Activated naive CD4-positive, alpha-beta T cell treated with anti-CD3 and anti-CD28 coated beads for 36 hours (primary cell): Measurements from ENCODE around the gene NCOA6. TPM values are rescaled to one million over a fixed set of nuclear protein-coding genes. Genes with fewer than 3 reads are reported as not detected.

Experiments used
- CTCF ChIA-PET: fragments of 350-600 bp; sonication (Branson Sonifier 250); formaldehyde crosslinking; loops from one replicate; lab custom pipeline; 2021; ENCODE audit warnings: antibody characterized with exemption; lab: Charles Lee
- DNase-seq: peaks from one replicate; pipeline ENCODE4 v3.0.0-alpha.2; 2020
- H3K27ac Mint-ChIP-seq: one replicate; pipeline ENCODE4 v1.8.0; 2021; ENCODE audit warnings: mild to moderate bottlenecking, mixed read lengths
- H3K27me3 Mint-ChIP-seq: one replicate; pipeline ENCODE4 v1.8.0; 2021; ENCODE audit warnings: low read depth, mixed read lengths
- H3K36me3 Mint-ChIP-seq: one replicate; pipeline ENCODE4 v1.8.0; 2021; ENCODE audit warnings: low read depth, mixed read lengths
- H3K4me1 Mint-ChIP-seq: one replicate; pipeline ENCODE4 v1.8.0; 2021; ENCODE audit warnings: low read depth, mixed read lengths
- H3K4me3 Mint-ChIP-seq: one replicate; pipeline ENCODE4 v1.8.0; 2021; ENCODE audit warnings: mild to moderate bottlenecking, moderate library complexity, mixed read lengths
- H3K9me3 Mint-ChIP-seq: one replicate; pipeline ENCODE4 v1.8.0; 2021; ENCODE audit warnings: mixed read lengths
- intact Hi-C: fragments of 100-400 bp; cut with micrococcal nuclease; formaldehyde crosslinking; loops from one replicate; pipeline ENCODE4 v1.15.1; 2023
- total RNA-seq, 2 experiments: library from RNA; stranded (reverse); gene quantifications; one replicate each; pipeline ENCODE4 v1.2.3, GENCODE V29; 2021

Gene NCOA6
- total RNA-seq, 2 experiments from 2014 or later, result 13.9 to 14.1 TPM

- Mint-ChIP-seq H3K27me3 (no peaks in the 10 kb centered on the region), H3K9me3 (no peaks in the 10 kb centered on the region), H3K36me3 (peaks cover 18% of the 10 kb centered on the region), H3K4me1 (no peaks in the 10 kb centered on the region), H3K4me3 (no peak overlapping the region), H3K27ac (no peak overlapping the region)
- no peak for DNase-seq
- intact Hi-C loops, result no loop called here
- CTCF ChIA-PET, result interaction anchor here (1.0 kb wide), 1 partner anchor 459 kb away, joined by 3 read pairs; no protein-coding TSS in a partner anchor
Measured at GRCh38 chr20:34771680-34772081, 53.8 kb downstream of the NCOA6 start.

DNA sequence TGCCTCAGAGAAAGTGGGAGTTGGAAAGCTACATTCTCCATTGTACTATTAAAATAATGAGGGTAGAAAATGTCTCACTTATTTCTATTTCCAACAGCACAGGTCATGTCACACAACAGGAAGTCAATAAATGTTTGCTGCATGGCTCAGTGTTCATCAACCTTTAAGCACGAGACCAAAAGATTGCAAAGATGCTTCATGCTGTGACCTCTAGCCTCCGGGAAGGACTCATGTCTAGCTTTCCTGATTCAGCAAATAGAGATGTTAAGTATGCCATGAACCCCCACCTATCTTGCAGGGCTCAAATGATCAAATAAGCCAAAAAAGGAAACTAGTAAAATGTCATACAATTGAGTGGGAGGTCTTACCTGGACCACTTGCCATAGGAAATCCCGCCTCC, 57.4 kb downstream of the NCOA6 start:
- CTCF ChIA-PET, result interaction anchor here (1.0 to 4.4 kb wide), 3 partner anchors 28 to 455 kb away, joined by 3 to 45 read pairs (median 6); no protein-coding TSS in a partner anchor
- Mint-ChIP-seq H3K36me3 (peaks cover 19% of the 10 kb centered on the region), H3K4me3 (no peak overlapping the region)

GRCh38 chr20:34762031-34762555, 63.4 kb downstream of the NCOA6 start:
- Mint-ChIP-seq H3K36me3 (peaks cover 29% of the 10 kb centered on the region), H3K4me3 (no peak overlapping the region), H3K9me3 (no peaks in the 10 kb centered on the region), H3K27ac (no peak overlapping the region), H3K27me3 (no peaks in the 10 kb centered on the region), H3K4me1 (no peaks in the 10 kb centered on the region)
- no peak for DNase-seq
- CTCF ChIA-PET, result interaction anchor here (0.8 to 4.1 kb wide), 2 partner anchors 8 to 222 kb away, joined by 4 to 25 read pairs; no protein-coding TSS in a partner anchor
- intact Hi-C loops, result no loop called here

More for the DNA sequence above, 57.4 kb downstream of the NCOA6 start:
- Mint-ChIP-seq H3K9me3 (no peaks in the 10 kb centered on the region), H3K27me3 (no peaks in the 10 kb centered on the region), H3K4me1 (no peaks in the 10 kb centered on the region), H3K27ac (no peak overlapping the region)
- intact Hi-C loops, result loop anchor here (2.0 kb wide), 1 partner anchor 59 kb away; no protein-coding TSS in a partner anchor
- no peak for DNase-seq

GRCh38 chr20:34755367-34755766, 70.1 kb downstream of the NCOA6 start:
- H3K4me1 Mint-ChIP-seq, result peaks cover 3% of the 10 kb centered on the region
- CTCF ChIA-PET, result interaction anchor here (1.4 kb wide), 1 partner anchor 14 kb away, joined by 5 read pairs; no protein-coding TSS in a partner anchor
- no peaks in the 10 kb centered on the region for H3K9me3 Mint-ChIP-seq
- DNase-seq, result no peak
- intact Hi-C loops, result no loop called here
- H3K27me3 Mint-ChIP-seq, result no peaks in the 10 kb centered on the region
- peaks cover 27% of the 10 kb centered on the region for H3K36me3 Mint-ChIP-seq
- no peak overlapping the region for H3K27ac Mint-ChIP-seq
- no peak overlapping the region for H3K4me3 Mint-ChIP-seq

- Mint-ChIP-seq H3K4me1 (peaks cover 3% of the 10 kb centered on the region), H3K27ac (no peak overlapping the region), H3K36me3 (peaks cover 34% of the 10 kb centered on the region), H3K9me3 (no peaks in the 10 kb centered on the region), H3K4me3 (no peak overlapping the region), H3K27me3 (no peaks in the 10 kb centered on the region)
- intact Hi-C loops, result no loop called here
- CTCF ChIA-PET, result interaction anchor here (1.4 kb wide), 1 partner anchor 15 kb away, joined by 5 read pairs; no protein-coding TSS in a partner anchor
- no peak for DNase-seq
Measured at GRCh38 chr20:34754611-34755010, 70.8 kb downstream of the NCOA6 start.

DNA sequence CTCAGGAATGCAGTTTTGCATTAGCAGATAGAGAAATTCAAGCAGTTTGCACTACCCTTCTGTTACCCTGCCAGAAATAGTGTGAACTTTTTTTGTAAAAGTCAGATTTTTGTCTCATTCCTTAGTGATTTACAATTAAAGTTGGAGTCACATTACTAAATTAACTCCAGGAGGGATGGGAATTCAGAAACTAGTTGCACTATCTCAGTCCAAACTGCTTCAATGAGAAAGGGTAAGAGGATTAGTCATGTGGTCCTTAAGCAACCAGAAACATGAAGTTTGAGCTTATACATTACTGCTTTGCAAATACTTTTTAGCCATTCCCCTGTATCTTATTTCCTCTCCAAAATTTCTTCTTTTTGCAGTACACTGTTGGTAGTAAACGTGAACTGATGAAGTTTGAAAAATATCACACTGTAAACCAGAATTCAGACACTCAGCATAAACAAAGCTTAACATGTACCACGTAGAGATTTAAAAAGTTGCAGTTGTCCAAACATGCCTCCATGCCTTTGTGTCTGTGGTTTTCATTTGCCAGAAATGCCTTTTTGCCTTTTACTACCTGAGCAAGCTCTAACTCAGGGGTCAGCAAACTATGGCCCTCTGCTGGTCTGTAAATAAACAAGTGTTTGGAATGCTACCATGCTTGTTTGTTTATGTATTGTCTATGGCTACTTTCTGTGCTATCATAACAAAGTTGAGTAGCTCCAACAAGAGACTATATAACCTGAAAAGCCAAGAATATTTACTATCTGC, 71.6 kb downstream of the NCOA6 start:
- Mint-ChIP-seq H3K36me3 (peaks cover 34% of the 10 kb centered on the region), H3K4me1 (peaks cover 3% of the 10 kb centered on the region), H3K27me3 (no peaks in the 10 kb centered on the region), H3K4me3 (no peak overlapping the region), H3K27ac (no peak overlapping the region), H3K9me3 (no peaks in the 10 kb centered on the region)
- CTCF ChIA-PET, result interaction anchor here (1.4 kb wide), 1 partner anchor 16 kb away, joined by 5 read pairs; no protein-coding TSS in a partner anchor
- no peak for DNase-seq
- intact Hi-C loops, result no loop called here

- peaks cover 26% of the 10 kb centered on the region for H3K36me3 Mint-ChIP-seq
- CTCF ChIA-PET, result interaction anchor here (1.8 kb wide), 1 partner anchor 18 kb away, joined by 5 read pairs; no protein-coding TSS in a partner anchor
- no peak overlapping the region for H3K4me3 Mint-ChIP-seq
- no peaks in the 10 kb centered on the region for H3K9me3 Mint-ChIP-seq
- intact Hi-C loops, result no loop called here
- no peak for DNase-seq
- no peak overlapping the region for H3K27ac Mint-ChIP-seq
- peaks cover 10% of the 10 kb centered on the region for H3K4me1 Mint-ChIP-seq
- H3K27me3 Mint-ChIP-seq, result no peaks in the 10 kb centered on the region
Measured at GRCh38 chr20:34751453-34751852, 74.0 kb downstream of the NCOA6 start.

DNA sequence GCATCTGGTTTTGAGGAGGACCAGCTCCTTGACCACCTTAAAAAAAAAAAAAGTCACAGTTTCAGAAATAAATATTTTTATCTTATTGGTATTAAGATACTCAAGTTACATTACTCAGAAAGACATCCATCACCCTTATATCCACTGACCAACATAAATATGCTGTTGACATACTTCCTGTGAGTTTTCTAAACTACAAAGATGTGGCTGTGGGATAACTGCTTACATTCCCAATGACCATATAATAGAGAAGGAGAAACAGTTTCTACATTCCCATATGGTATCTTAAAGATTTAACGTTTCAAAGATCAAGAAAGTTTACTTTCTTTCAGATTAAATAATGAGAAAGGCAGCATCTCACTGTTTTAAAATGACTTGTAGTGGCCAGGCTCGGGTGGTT, 75.0 kb downstream of the NCOA6 start:
- intact Hi-C loops, result no loop called here
- Mint-ChIP-seq H3K36me3 (peaks cover 29% of the 10 kb centered on the region), H3K9me3 (no peaks in the 10 kb centered on the region), H3K4me3 (no peak overlapping the region), H3K4me1 (peaks cover 10% of the 10 kb centered on the region), H3K27ac (no peak overlapping the region), H3K27me3 (no peaks in the 10 kb centered on the region)
- CTCF ChIA-PET, result interaction anchor here (0.6 to 1.8 kb wide), 3 partner anchors 19 to 509 kb away, joined by 3 to 5 read pairs (median 3); no protein-coding TSS in a partner anchor
- DNase-seq, result no peak

- intact Hi-C loops, result no loop called here
- Mint-ChIP-seq H3K36me3 (peaks cover 25% of the 10 kb centered on the region), H3K4me3 (no peak overlapping the region), H3K9me3 (no peaks in the 10 kb centered on the region), H3K4me1 (peaks cover 8% of the 10 kb centered on the region), H3K27me3 (no peaks in the 10 kb centered on the region), H3K27ac (no peak overlapping the region)
- DNase-seq, result no peak
- CTCF ChIA-PET, result interaction anchor here (0.8 to 1.2 kb wide), 2 partner anchors 21 to 211 kb away, joined by 3 read pairs; no protein-coding TSS in a partner anchor
Measured at GRCh38 chr20:34748709-34749108, 76.7 kb downstream of the NCOA6 start.

DNA sequence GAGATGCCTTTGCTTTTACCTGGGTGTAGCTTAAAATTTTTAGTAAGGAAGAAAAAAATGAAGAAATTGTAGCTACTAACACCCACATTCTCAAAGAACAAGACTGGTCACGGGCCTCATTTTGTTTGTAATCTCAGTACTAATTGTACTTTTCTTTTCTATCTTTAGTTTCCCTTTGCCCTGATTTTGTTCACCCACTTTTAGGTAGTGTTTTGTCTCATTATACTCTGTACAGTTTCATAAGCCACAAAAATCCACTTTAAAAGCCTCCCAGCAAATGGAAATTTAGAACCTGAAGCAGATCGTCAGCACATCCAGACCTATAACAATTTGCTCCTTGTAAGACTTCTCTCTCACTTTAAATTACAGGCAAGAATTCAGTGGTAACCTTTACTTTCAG, 78.0 kb downstream of the NCOA6 start:
- Mint-ChIP-seq H3K4me1 (peaks cover 8% of the 10 kb centered on the region), H3K27ac (no peak overlapping the region), H3K4me3 (no peak overlapping the region), H3K27me3 (no peaks in the 10 kb centered on the region), H3K36me3 (peaks cover 29% of the 10 kb centered on the region), H3K9me3 (no peaks in the 10 kb centered on the region)
- DNase-seq, result no peak
- intact Hi-C loops, result no loop called here
- CTCF ChIA-PET, result interaction anchor here (0.7 to 1.9 kb wide), 3 partner anchors 22 to 33 kb away, joined by 3 to 5 read pairs (median 3); no protein-coding TSS in a partner anchor

GRCh38 chr20:34746674-34747073, 78.8 kb downstream of the NCOA6 start:
- Mint-ChIP-seq H3K4me1 (peaks cover 8% of the 10 kb centered on the region), H3K27me3 (no peaks in the 10 kb centered on the region), H3K36me3 (peaks cover 30% of the 10 kb centered on the region), H3K27ac (no peak overlapping the region), H3K4me3 (no peak overlapping the region), H3K9me3 (no peaks in the 10 kb centered on the region)
- no peak for DNase-seq
- CTCF ChIA-PET, result interaction anchor here (0.7 to 3.2 kb wide), 6 partner anchors 23 to 434 kb away, joined by 3 to 7 read pairs (median 4); no protein-coding TSS in a partner anchor
- intact Hi-C loops, result no loop called here

DNA sequence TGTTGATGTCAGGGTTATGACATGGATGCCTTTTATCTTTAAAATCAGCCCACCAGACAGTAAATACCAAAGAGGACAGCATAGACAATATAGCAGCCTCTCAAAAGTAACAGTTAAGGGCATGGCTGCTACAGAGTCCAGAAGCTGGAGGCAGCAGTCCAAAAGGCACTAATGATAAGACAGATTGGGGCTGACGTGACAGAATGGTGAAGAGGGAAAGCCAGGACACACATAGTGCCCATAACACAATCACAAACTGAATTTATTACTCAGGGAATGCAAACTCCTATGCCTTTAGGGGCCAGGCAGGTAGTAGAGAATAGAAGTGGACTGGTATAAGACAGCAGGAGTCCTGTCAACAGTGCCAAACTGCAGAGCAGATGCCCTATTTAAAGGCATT, 80.6 kb downstream of the NCOA6 start:
- Mint-ChIP-seq H3K27ac (no peak overlapping the region), H3K4me1 (peaks cover 8% of the 10 kb centered on the region), H3K36me3 (peaks cover 24% of the 10 kb centered on the region), H3K27me3 (no peaks in the 10 kb centered on the region), H3K9me3 (no peaks in the 10 kb centered on the region), H3K4me3 (no peak overlapping the region)
- intact Hi-C loops, result no loop called here
- no peak for DNase-seq
- CTCF ChIA-PET, result interaction anchor here (1.7 to 3.2 kb wide), 2 partner anchors 24 to 37 kb away, joined by 3 to 7 read pairs; no protein-coding TSS in a partner anchor
